GM19239 (cell line): Measurements from ENCODE around the gene DUSP5.
A peak's percentile ranks its signal among the peaks of the same experiment; 100 is the strongest.

Source experiments
- DNase-seq: peaks from one replicate; pipeline ENCODE4 v3.0.0; 2011; ENCODE audit warnings: low spot score; ENCODE audit not compliant: insufficient read length
- FAIRE-seq: peaks from 2 replicates; lab custom pipeline; 2011; peaks lifted over from hg19 to GRCh38; lab: Jason Lieb, UNC

Gene DUSP5

GRCh38 chr10:110498087-110498981, 627 bp downstream of the DUSP5 start:
- DNase-seq (no peak), FAIRE-seq (peak; percentile 11)

GRCh38 chr10:110498982-110499795, 1.5 kb downstream of the DUSP5 start:
- DNase-seq (no peak), FAIRE-seq (peak; percentile 91)

- no peak for FAIRE-seq
- no peak for DNase-seq
Observed at GRCh38 chr10:110499796-110500514, 2.2 kb downstream of the DUSP5 start.

- DNase-seq (no peak), FAIRE-seq (peak; percentile 42)
Observed at GRCh38 chr10:110500515-110500905, 2.8 kb downstream of the DUSP5 start.

GRCh38 chr10:110501142-110501937, 3.6 kb downstream of the DUSP5 start:
- FAIRE-seq, result peak; percentile 95
- DNase-seq, result peak; percentile 59

GRCh38 chr10:110502072-110502845, 4.6 kb downstream of the DUSP5 start:
- FAIRE-seq (no peak), DNase-seq (no peak)

GRCh38 chr10:110502851-110503301, 5.2 kb downstream of the DUSP5 start:
- DNase-seq, result peak; percentile 57
- peak; percentile 98 for FAIRE-seq

- FAIRE-seq, result no peak
- DNase-seq, result no peak
Observed at GRCh38 chr10:110503528-110504110, 5.9 kb downstream of the DUSP5 start.

- DNase-seq, result peak; percentile 78
Observed at GRCh38 chr10:110504111-110504735, 6.5 kb downstream of the DUSP5 start.

GRCh38 chr10:110505130-110505770, 7.5 kb downstream of the DUSP5 start:
- FAIRE-seq, result no peak
- no peak for DNase-seq

More at GRCh38 chr10:110504111-110504735, 6.5 kb downstream of the DUSP5 start:
- FAIRE-seq, result peak; percentile 93

GRCh38 chr10:110506448-110506847, 8.7 kb downstream of the DUSP5 start:
- no peak for FAIRE-seq

GRCh38 chr10:110507346-110507745, 9.6 kb downstream of the DUSP5 start:
- DNase-seq (no peak), FAIRE-seq (no peak)

More at GRCh38 chr10:110506448-110506847, 8.7 kb downstream of the DUSP5 start:
- DNase-seq, result no peak

- no peak for FAIRE-seq
- no peak for DNase-seq
Observed at GRCh38 chr10:110508159-110508788, 10.6 kb downstream of the DUSP5 start.

GRCh38 chr10:110508806-110509544, 11.3 kb downstream of the DUSP5 start:
- FAIRE-seq, result no peak

GRCh38 chr10:110509560-110509959, 11.9 kb downstream of the DUSP5 start:
- DNase-seq (no peak), FAIRE-seq (no peak)

More at GRCh38 chr10:110508806-110509544, 11.3 kb downstream of the DUSP5 start:
- no peak for DNase-seq

GRCh38 chr10:110510086-110510485, 12.4 kb downstream of the DUSP5 start:
- FAIRE-seq (no peak), DNase-seq (no peak)
